AG04450 (cell line): Measurements from ENCODE around the gene LENG9. TPM values are rescaled to one million over a fixed set of nuclear protein-coding genes. Genes with fewer than 3 reads are reported as not detected.

Experiments
- CTCF ChIA-PET: fragments of 300-600, 350-600 bp; formaldehyde crosslinking; extraction: SDS; loops from one replicate; lab custom pipeline; 2022; ENCODE audit warnings: antibody characterized with exemption, inconsistent platforms; lab: Charles Lee
- POLR2A ChIA-PET: fragments of 350-600 bp; formaldehyde crosslinking; extraction: SDS; loops from one replicate; lab custom pipeline; 2021; ENCODE audit warnings: antibody characterized with exemption, inconsistent platforms; lab: Yijun Ruan, JAX
- DNase-seq: peaks from one replicate; pipeline ENCODE4 v3.0.0-alpha.2; 2011; ENCODE audit warnings: low read depth, low spot score
- H3K27ac ChIP-seq: one replicate; pipeline ENCODE4 v1.5.1; 2012; ENCODE audit warnings: low read depth, low read length, control low read depth
- H3K27me3 ChIP-seq: one replicate; pipeline ENCODE4 v1.6.0; 2012; ENCODE audit warnings: low read length; ENCODE audit not compliant: control insufficient read depth, insufficient read depth
- H3K4me3 ChIP-seq: 2 replicates; pipeline ENCODE4 v1.5.1; 2011; ENCODE audit warnings: mild to moderate bottlenecking, low read depth, low read length, control low read depth
- H3K9me3 ChIP-seq: 2 replicates; pipeline ENCODE4 v1.5.1; 2012; ENCODE audit warnings: low read length; ENCODE audit not compliant: control insufficient read depth, insufficient read depth
- polyA plus RNA-seq: library from polyadenylated mRNA; depleted of rRNA; stranded (reverse); fragments of >200 nt; gene quantifications from 2 replicates; pipeline ENCODE4 v1.2.3, GENCODE V29; 2011
- TF ChIP-seq, protein P1 (sequence below): IDR thresholded peaks from 2 replicates; pipeline ENCODE4 v1.5.1; 2011; ENCODE audit warnings: low read depth, low read length, control low read depth, inconsistent platforms

LENG9 gene
- polyA plus RNA-seq, 1 experiment, result 0.63 TPM

DNA sequence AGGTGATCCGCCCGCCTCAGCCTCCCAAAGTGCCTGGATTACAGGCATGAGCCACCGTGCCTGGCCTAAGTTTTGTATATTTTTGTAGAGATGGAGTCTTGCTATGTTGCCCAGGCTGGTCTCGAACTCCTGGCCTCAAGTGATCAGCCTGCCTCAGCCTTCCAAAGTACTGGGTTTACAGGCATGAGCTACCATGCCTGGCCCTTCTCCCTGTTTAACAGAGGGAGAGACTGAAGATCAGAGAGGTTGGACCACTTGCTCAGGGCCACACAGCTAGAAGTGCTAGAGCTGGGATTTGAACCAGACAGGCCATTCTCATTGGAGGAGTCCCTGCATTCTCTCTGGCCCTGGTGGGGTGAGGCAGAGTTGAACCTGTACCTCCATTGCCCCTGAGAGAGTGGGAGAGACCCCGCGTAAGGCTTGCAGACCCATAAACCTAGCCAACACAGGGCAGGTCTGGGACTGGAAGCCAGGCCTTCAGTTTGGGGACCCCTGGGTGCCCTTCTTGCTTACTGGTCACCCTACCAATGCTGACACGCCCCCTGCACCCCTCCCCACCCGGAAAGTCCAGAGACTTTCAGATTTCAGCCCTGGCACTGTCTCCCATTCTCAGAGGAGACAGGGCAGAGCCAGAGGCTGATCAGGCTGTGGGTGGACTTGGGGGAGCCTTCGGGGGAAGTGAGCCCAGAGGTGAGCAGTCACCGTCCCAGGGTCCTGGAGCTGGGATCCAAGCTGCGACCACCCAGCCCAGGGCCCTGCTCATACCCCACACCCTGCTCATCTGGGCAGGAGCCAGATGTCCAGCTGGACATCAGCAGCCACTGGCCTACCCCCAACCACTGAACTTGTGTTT, 35.0 kb downstream of the LENG9 start:
- peaks cover 23% of the 10 kb centered on the region for H3K27me3 ChIP-seq
- no peak overlapping the region for H3K27ac ChIP-seq
- CTCF ChIA-PET, result interaction anchor here (0.5 to 0.6 kb wide), 2 partner anchors 245 to 575 kb away, joined by 3 read pairs; no protein-coding TSS in a partner anchor
- H3K9me3 ChIP-seq, result peaks cover 5% of the 10 kb centered on the region; the same call in 1 of the 2 replicates
- no peak for DNase-seq
- POLR2A ChIA-PET, result interaction anchor here (0.6 to 1.1 kb wide), 3 partner anchors 20 to 57 kb away, joined by 4 to 6 read pairs (median 4); partner anchors contain the start of gene LENG8
- TF ChIP-seq, protein P1, sequence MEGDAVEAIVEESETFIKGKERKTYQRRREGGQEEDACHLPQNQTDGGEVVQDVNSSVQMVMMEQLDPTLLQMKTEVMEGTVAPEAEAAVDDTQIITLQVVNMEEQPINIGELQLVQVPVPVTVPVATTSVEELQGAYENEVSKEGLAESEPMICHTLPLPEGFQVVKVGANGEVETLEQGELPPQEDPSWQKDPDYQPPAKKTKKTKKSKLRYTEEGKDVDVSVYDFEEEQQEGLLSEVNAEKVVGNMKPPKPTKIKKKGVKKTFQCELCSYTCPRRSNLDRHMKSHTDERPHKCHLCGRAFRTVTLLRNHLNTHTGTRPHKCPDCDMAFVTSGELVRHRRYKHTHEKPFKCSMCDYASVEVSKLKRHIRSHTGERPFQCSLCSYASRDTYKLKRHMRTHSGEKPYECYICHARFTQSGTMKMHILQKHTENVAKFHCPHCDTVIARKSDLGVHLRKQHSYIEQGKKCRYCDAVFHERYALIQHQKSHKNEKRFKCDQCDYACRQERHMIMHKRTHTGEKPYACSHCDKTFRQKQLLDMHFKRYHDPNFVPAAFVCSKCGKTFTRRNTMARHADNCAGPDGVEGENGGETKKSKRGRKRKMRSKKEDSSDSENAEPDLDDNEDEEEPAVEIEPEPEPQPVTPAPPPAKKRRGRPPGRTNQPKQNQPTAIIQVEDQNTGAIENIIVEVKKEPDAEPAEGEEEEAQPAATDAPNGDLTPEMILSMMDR, result no peak
- no peak overlapping the region for H3K4me3 ChIP-seq

DNA sequence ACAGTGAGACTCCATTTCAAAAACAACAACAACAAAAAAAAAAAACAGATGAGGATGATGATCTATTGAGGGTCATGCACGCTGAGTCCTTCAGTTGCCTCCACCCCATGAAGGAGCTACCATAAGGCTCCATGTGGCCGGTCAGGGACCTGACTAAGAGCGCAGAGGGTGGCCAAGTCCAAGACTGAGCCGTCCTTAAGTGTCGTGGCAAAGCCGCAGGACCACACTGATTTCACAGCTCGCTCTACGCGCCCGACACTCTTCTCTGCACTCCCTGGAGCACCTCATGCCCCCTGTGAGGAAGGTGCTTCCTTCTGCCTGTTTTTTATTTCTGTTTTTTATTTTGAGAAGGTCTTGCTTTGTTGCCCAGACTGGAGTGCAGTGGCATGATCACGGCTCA, 36.0 kb downstream of the LENG9 start:
- Histone ChIP-seq H3K27me3 (peaks cover 23% of the 10 kb centered on the region), H3K27ac (no peak overlapping the region), H3K4me3 (no peak overlapping the region), H3K9me3 (peaks cover 5% of the 10 kb centered on the region; the same call in 1 of the 2 replicates)
- no peak for DNase-seq
- ChIA-PET POLR2A (no interaction called here), CTCF (no interaction called here)
- TF ChIP-seq, protein P1, result no peak

DNA sequence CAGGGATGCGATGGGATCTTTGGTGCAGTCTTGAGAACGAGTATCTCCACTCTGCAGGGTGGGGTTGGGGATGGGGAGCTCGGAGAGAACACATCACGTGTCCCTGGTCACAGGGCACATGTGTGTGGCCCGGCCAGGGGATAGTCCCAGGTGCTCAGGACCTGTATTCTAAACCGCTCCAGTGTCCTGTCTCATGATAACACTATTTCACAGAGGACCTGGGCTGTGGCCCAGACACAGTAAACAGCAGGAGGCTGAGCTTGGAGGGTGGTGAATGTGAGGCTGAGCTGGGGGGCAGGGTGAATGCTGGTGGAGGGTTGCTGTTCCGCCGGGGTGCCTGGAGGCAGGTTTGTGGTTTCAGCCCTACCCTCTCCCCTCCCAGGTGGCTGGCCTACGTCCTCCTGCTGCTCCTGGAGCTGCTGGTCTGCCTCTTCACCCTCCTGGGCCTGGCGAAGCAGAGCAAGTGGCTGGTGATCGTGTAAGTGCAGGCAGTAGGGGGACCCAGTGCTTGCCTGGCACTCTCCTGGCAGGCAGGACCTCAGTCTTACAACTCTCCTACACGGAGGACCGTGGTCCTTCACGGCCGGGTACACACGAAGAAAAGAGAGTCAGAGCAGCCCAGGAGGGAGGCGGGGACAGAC, 37.2 kb downstream of the LENG9 start:
- POLR2A ChIA-PET, result interaction anchor here (0.7 kb wide), 1 partner anchor 36 kb away, joined by 4 read pairs; no protein-coding TSS in a partner anchor
- CTCF ChIA-PET, result no interaction called here
- Histone ChIP-seq H3K27me3 (peaks cover 27% of the 10 kb centered on the region), H3K9me3 (peaks cover 5% of the 10 kb centered on the region; the same call in 1 of the 2 replicates), H3K4me3 (no peak overlapping the region), H3K27ac (no peak overlapping the region)
- TF ChIP-seq, protein P1, result no peak
- no peak for DNase-seq

DNA sequence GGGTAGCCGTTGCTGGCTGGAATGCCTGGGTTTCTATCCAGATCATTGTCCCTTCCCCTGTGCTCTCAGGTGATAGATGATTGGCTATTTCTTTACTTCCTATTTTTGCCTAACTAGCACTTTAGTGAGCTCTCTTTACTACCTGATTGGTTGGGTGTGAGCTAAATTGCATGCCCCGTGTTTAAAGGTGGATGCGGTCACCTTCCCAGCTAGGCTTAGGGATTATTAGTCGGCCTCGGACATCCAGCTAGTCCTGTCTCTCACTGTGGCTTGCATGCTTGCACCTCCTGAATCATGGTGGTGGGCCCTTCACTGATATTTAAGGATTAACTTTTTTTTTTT, 38.2 kb downstream of the LENG9 start:
- Histone ChIP-seq H3K9me3 (peaks cover 5% of the 10 kb centered on the region; the same call in 1 of the 2 replicates), H3K27ac (no peak overlapping the region), H3K27me3 (peaks cover 32% of the 10 kb centered on the region), H3K4me3 (no peak overlapping the region)
- ChIA-PET CTCF (no interaction called here), POLR2A (interaction anchor here (0.7 kb wide), 1 partner anchor 37 kb away, joined by 4 read pairs; no protein-coding TSS in a partner anchor)
- no peak for DNase-seq
- TF ChIP-seq, protein P1, result no peak
